GM12878 (cell line): Measurements from ENCODE around the gene HOXD12. TPM values are rescaled to one million over a fixed set of nuclear protein-coding genes. Genes with fewer than 3 reads are reported as not detected.

Source experiments
- ATAC-seq: fragments of 200-7000 bp; cut with Tn5 transposase; 3 replicates; pipeline ENCODE4 v1.9.1; 2020; ENCODE audit warnings: mild to moderate bottlenecking, moderate library complexity
- BruUV-seq: library from RNA; stranded (reverse); fragments of 400-500 nt; replicated peaks from 2 replicates; lab custom pipeline; 2021; lab: Mats Ljungman, UMichigan
- CTCF ChIA-PET: fragments of 300-600 bp; sonication (Branson Sonifier 250); formaldehyde crosslinking; extraction: SDS; loops from one replicate; lab custom pipeline; 2021; ENCODE audit warnings: inconsistent platforms; lab: Yijun Ruan, JAX
- POLR2A ChIA-PET: fragments of 350-600 bp; formaldehyde crosslinking; extraction: SDS; loops from one replicate; lab custom pipeline; 2021; ENCODE audit warnings: inconsistent platforms; lab: Charles Lee
- RAD21 ChIA-PET: fragments of 300-600 bp; sonication (Branson Sonifier 250); formaldehyde crosslinking; loops from one replicate; lab custom pipeline; 2023; ENCODE audit warnings: antibody characterized with exemption; ENCODE audit not compliant: unreplicated experiment; lab: Charles Lee
- SMC1A ChIA-PET: fragments of 300-600 bp; sonication (Branson Sonifier 250); formaldehyde crosslinking; loops from one replicate; lab custom pipeline; 2023; ENCODE audit not compliant: unreplicated experiment, uncharacterized antibody; lab: Charles Lee
- DNase-seq: peaks from one replicate; pipeline ENCODE4 v3.0.0-alpha.2; 2011; ENCODE audit warnings: low read depth, low spot score
- FAIRE-seq: peaks from 3 replicates; lab custom pipeline; 2011; peaks lifted over from hg19 to GRCh38; lab: Jason Lieb, UNC
- H2AFZ ChIP-seq: 2 replicates; pipeline ENCODE4 v1.6.0; 2011; ENCODE audit warnings: low read depth, low read length, control low read depth; ENCODE audit not compliant: control insufficient read depth
- H3K27ac ChIP-seq: 2 replicates; pipeline ENCODE4 v1.5.1; 2011; ENCODE audit warnings: control low read depth; ENCODE audit not compliant: control insufficient read depth, insufficient read depth
- H3K27me3 ChIP-seq, 2 experiments: replicated peaks in 1 of 2; 2 replicates each; pipeline versions ENCODE4 v1.6.0 to v1.6.1; 2011; ENCODE audit warnings: low read length in 1 of 2; ENCODE audit not compliant: control insufficient read depth in 2 of 2, insufficient read depth in 2 of 2
- H3K36me3 ChIP-seq, 2 experiments: 2 replicates each; pipeline ENCODE4 v1.5.1; 2011; ENCODE audit warnings: low read length in 1 of 2; ENCODE audit not compliant: control insufficient read depth in 2 of 2, insufficient read depth in 2 of 2
- H3K4me1 ChIP-seq: 2 replicates; pipeline ENCODE4 v1.6.1; 2011; ENCODE audit warnings: mild to moderate bottlenecking, low read length, moderate library complexity, mixed read lengths; ENCODE audit not compliant: control insufficient read depth, insufficient read depth
- H3K4me2 ChIP-seq: 2 replicates; pipeline ENCODE4 v1.6.0; 2011; ENCODE audit warnings: control low read depth; ENCODE audit not compliant: control insufficient read depth, insufficient read depth
- H3K4me3 ChIP-seq: fragments of 200-600 bp; sonication (generic); 2 replicates; pipeline ENCODE4 v1.5.1; 2016
- H3K79me2 ChIP-seq: 2 replicates; pipeline ENCODE4 v1.6.0; 2011; ENCODE audit warnings: low read length; ENCODE audit not compliant: control insufficient read depth, insufficient read depth
- H3K9ac ChIP-seq: 2 replicates; pipeline ENCODE4 v1.8.0; 2011; ENCODE audit warnings: low read length, control low read depth, mixed read lengths; ENCODE audit not compliant: control insufficient read depth, insufficient read depth
- H3K9me3 ChIP-seq: replicated peaks from 3 replicates; pipeline ENCODE4 v1.5.1; 2011; ENCODE audit warnings: mild to moderate bottlenecking, low read length; ENCODE audit not compliant: control insufficient read depth, insufficient read depth
- H4K20me1 ChIP-seq: 2 replicates; pipeline ENCODE4 v1.6.0; 2011; ENCODE audit not compliant: control insufficient read depth, insufficient read depth
- CBX5 ChIP-seq: sonication (generic); IDR thresholded peaks from 2 replicates; pipeline ENCODE4 v1.6.1; 2016; ENCODE audit warnings: low read depth, moderate library complexity, mild to moderate bottlenecking, inconsistent platforms
- E4F1 ChIP-seq: fragments of 450-650 bp; IDR thresholded peaks from 2 replicates; pipeline ENCODE4 v1.6.1; 2018; ENCODE audit warnings: borderline replicate concordance, mild to moderate bottlenecking; ENCODE audit not compliant: partially characterized antibody
- HCFC1 ChIP-seq: fragments of 150-350 bp; IDR thresholded peaks from 2 replicates; pipeline ENCODE4 v1.6.1; 2014; ENCODE audit warnings: low read length
- LARP7 ChIP-seq: fragments of 450-650 bp; IDR thresholded peaks from 2 replicates; pipeline ENCODE4 v1.6.1; 2017; ENCODE audit warnings: mild to moderate bottlenecking
- NRF1 ChIP-seq: conservative IDR thresholded peaks from 2 replicates; pipeline ENCODE4 v1.6.1; 2011; ENCODE audit warnings: mild to moderate bottlenecking, low read depth, low read length, improper control_type of control experiment
- RB1 ChIP-seq: fragments of 450-650 bp; formaldehyde crosslinking; IDR thresholded peaks from 2 replicates; pipeline ENCODE4 v1.6.1; 2017; ENCODE audit warnings: mild to moderate bottlenecking, borderline replicate concordance
- RUNX3 ChIP-seq: IDR thresholded peaks from 2 replicates; pipeline ENCODE4 v1.6.1; 2012; ENCODE audit warnings: low read length, inconsistent platforms
- SMAD5 ChIP-seq: IDR thresholded peaks from 2 replicates; pipeline ENCODE4 v1.6.1; 2016; ENCODE audit warnings: antibody characterized with exemption, low read depth
- SREBF2 ChIP-seq: IDR thresholded peaks from 2 replicates; pipeline ENCODE4 v1.6.1; 2012; ENCODE audit warnings: mild to moderate bottlenecking, low read length
- SUZ12 ChIP-seq: fragments of 200-600 bp; sonication (generic); IDR thresholded peaks from one replicate; pipeline ENCODE4 v1.6.1; 2018; ENCODE audit warnings: antibody characterized with exemption, mild to moderate bottlenecking; ENCODE audit not compliant: unreplicated experiment
- TAF1 ChIP-seq: IDR thresholded peaks from 2 replicates; pipeline ENCODE4 v1.6.1; 2011; ENCODE audit warnings: mild to moderate bottlenecking, low read depth, low read length, borderline replicate concordance
- TCF3 ChIP-seq: IDR thresholded peaks from 2 replicates; pipeline ENCODE4 v1.6.1; 2012; ENCODE audit warnings: low read depth, mild to moderate bottlenecking, low read length, borderline replicate concordance; ENCODE audit not compliant: insufficient read depth
- ZNF24 ChIP-seq: fragments of 450-650 bp; IDR thresholded peaks from 2 replicates; pipeline ENCODE4 v1.6.1; 2017; ENCODE audit warnings: antibody characterized with exemption, mild to moderate bottlenecking
- WGBS: methylation state at CpG from one replicate; pipeline ENCODE4 v1.1.6; 2016; ENCODE audit warnings: low lambda C conversion rate; ENCODE audit not compliant: insufficient replicate concordance, insufficient coverage; ENCODE audit errors: missing lambda C conversion rate; 5-methylcytosine and 5-hydroxymethylcytosine counted together
- in situ Hi-C: fragments of 300-500 bp; cut with MboI; formaldehyde crosslinking; loops from 9 replicates; pipeline ENCODE4 v1.14.3; 2018; ENCODE audit warnings: mixed read lengths
- intact Hi-C: fragments of 100-400 bp; cut with micrococcal nuclease; formaldehyde crosslinking; loops from one replicate; pipeline ENCODE4 v1.14.2; 2022; ENCODE audit not compliant: unreplicated experiment
- polyA plus RNA-seq, 11 experiments: library from polyadenylated mRNA; depleted of rRNA in 4 of 11; unstranded in 6 of 11; stranded (reverse) in 5 of 11; fragments of >200 nt; fragmentation: Nextera tagmentation in 4 of 11; fragmentation: Illumina TruSeq in 1 of 11; extraction: Ambion mirVana in 4 of 11; extraction: Trizol in 1 of 11; gene quantifications; 1 replicate in 1 of 11; 2 replicates in 10 of 11; pipeline versions ENCODE4 v1.2.1 to v1.2.3, GENCODE V29; 2011 to 2016; ENCODE audit warnings: inconsistent platforms in 2 of 11, missing spikeins in 2 of 11, low read depth in 1 of 11
- total RNA-seq, 4 experiments: library from RNA; depleted of rRNA in 3 of 4; stranded (reverse); fragments of >200 nt in 3 of 4; fragmentation: Illumina TruSeq in 1 of 4; extraction: Trizol in 1 of 4; gene quantifications; 2 replicates each; pipeline versions ENCODE4 v1.2.1 to v1.2.3, GENCODE V29; 2013 to 2021
- TF ChIP-seq, protein P1 (sequence below): fragments of 450-650 bp; IDR thresholded peaks from 2 replicates; pipeline ENCODE4 v1.6.1; 2017; ENCODE audit warnings: borderline replicate concordance
- TF ChIP-seq, protein P2 (sequence below): IDR thresholded peaks from 2 replicates; pipeline ENCODE4 v1.6.1; 2011; ENCODE audit warnings: borderline replicate concordance, low read depth, mild to moderate bottlenecking, moderate library complexity, low read length; ENCODE audit not compliant: insufficient read depth, poor library complexity, severe bottlenecking

The HOXD12 gene
- total and polyA plus RNA-seq, 10 of the 15 experiments (the other 5 are each of a cell fraction or from before 2014, with no cell fraction given), result not detected

- no peaks in the 10 kb centered on the region for H3K36me3 ChIP-seq
- WGBS, result 40% methylated on average over 26 of the region's 30 CpGs
- no peaks in the 10 kb centered on the region for H3K79me2 ChIP-seq
- H3K4me2 ChIP-seq, result no peak overlapping the region
- no peak overlapping the region for H3K4me3 ChIP-seq
- DNase-seq (no peak), ATAC-seq (no peak), FAIRE-seq (no peak)
- no peak for TF ChIP-seq LARP7
- TF ChIP-seq, protein P1, sequence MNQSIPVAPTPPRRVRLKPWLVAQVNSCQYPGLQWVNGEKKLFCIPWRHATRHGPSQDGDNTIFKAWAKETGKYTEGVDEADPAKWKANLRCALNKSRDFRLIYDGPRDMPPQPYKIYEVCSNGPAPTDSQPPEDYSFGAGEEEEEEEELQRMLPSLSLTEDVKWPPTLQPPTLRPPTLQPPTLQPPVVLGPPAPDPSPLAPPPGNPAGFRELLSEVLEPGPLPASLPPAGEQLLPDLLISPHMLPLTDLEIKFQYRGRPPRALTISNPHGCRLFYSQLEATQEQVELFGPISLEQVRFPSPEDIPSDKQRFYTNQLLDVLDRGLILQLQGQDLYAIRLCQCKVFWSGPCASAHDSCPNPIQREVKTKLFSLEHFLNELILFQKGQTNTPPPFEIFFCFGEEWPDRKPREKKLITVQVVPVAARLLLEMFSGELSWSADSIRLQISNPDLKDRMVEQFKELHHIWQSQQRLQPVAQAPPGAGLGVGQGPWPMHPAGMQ, result no peak
- no peak for TF ChIP-seq TAF1
- no peak for TF ChIP-seq ZNF24
- TF ChIP-seq SUZ12, result no peak
- TF ChIP-seq, protein P2, sequence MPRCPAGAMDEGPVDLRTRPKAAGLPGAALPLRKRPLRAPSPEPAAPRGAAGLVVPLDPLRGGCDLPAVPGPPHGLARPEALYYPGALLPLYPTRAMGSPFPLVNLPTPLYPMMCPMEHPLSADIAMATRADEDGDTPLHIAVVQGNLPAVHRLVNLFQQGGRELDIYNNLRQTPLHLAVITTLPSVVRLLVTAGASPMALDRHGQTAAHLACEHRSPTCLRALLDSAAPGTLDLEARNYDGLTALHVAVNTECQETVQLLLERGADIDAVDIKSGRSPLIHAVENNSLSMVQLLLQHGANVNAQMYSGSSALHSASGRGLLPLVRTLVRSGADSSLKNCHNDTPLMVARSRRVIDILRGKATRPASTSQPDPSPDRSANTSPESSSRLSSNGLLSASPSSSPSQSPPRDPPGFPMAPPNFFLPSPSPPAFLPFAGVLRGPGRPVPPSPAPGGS, result no peak
- TF ChIP-seq SREBF2, result no peak
- TF ChIP-seq TCF3, result no peak
- TF ChIP-seq HCFC1, result no peak
- no peak for TF ChIP-seq CBX5
- TF ChIP-seq NRF1, result no peak
- no peak for TF ChIP-seq RUNX3
- no peak for TF ChIP-seq E4F1
- no peak for TF ChIP-seq SMAD5
- TF ChIP-seq RB1, result no peak
- in situ Hi-C loops, result loop anchor here (5.0 kb wide), 2 partner anchors 412 to 732 kb away; no protein-coding TSS in a partner anchor
- peaks cover 14 to 35% of the 10 kb centered on the region in 2 experiments for H3K27me3 ChIP-seq
- POLR2A ChIA-PET, result no interaction called here
- no peaks in the 10 kb centered on the region; the same call in 2 of the 3 replicates for H3K9me3 ChIP-seq
- RAD21 ChIA-PET, result interaction anchor here (0.7 kb wide), 1 partner anchor 409 kb away, joined by 3 read pairs; no protein-coding TSS in a partner anchor
- SMC1A ChIA-PET, result no interaction called here
- H3K27ac ChIP-seq, result no peak overlapping the region
- intact Hi-C loops, result no loop called here
- no peak overlapping the region for H2AFZ ChIP-seq
- peaks cover 3% of the 10 kb centered on the region; the same call in 1 of the 2 replicates for H3K4me1 ChIP-seq
- H4K20me1 ChIP-seq, result no peaks in the 10 kb centered on the region
- H3K9ac ChIP-seq, result no peak overlapping the region
- no TSS peak for BruUV-seq
- CTCF ChIA-PET, result interaction anchor here (0.8 to 2.2 kb wide), 2 partner anchors 11 to 411 kb away, joined by 3 to 9 read pairs; no protein-coding TSS in a partner anchor
Observed at GRCh38 chr2:176099159-176099727, 352 bp upstream of the HOXD12 start.
